Osteocyte (in vitro differentiated cells): Measurements from ENCODE around the gene PLCG1. TPM values are rescaled to one million over a fixed set of nuclear protein-coding genes. Genes with fewer than 3 reads are reported as not detected.
A peak's percentile ranks its signal among the peaks of the same experiment; 100 is the strongest.

ENCODE experiments used
- DNase-seq: peaks from one replicate; pipeline ENCODE4 v3.0.0; 2021; ENCODE audit warnings: mixed read lengths; ENCODE audit not compliant: unreplicated experiment; ENCODE audit errors: extremely low spot score
- H3K27ac Mint-ChIP-seq: one replicate; pipeline ENCODE4 v1.8.0; 2021; ENCODE audit warnings: mild to moderate bottlenecking, mixed read lengths; ENCODE audit not compliant: unreplicated experiment
- H3K27me3 Mint-ChIP-seq: one replicate; pipeline ENCODE4 v1.8.0; 2021; ENCODE audit warnings: mixed read lengths; ENCODE audit not compliant: unreplicated experiment
- H3K36me3 Mint-ChIP-seq: one replicate; pipeline ENCODE4 v1.8.0; 2021; ENCODE audit warnings: mixed read lengths; ENCODE audit not compliant: unreplicated experiment
- H3K4me1 Mint-ChIP-seq: one replicate; pipeline ENCODE4 v1.8.0; 2021; ENCODE audit warnings: mixed read lengths; ENCODE audit not compliant: unreplicated experiment
- H3K4me3 Mint-ChIP-seq: one replicate; pipeline ENCODE4 v1.8.0; 2021; ENCODE audit warnings: mild to moderate bottlenecking, moderate library complexity, mixed read lengths; ENCODE audit not compliant: unreplicated experiment
- H3K9me3 Mint-ChIP-seq: one replicate; pipeline ENCODE4 v1.8.0; 2021; ENCODE audit warnings: mixed read lengths; ENCODE audit not compliant: unreplicated experiment
- CTCF ChIP-seq: fragments of 200-600 bp; sonication (generic); IDR thresholded peaks from 2 replicates; pipeline ENCODE4 v1.5.0; 2021; ENCODE audit warnings: antibody characterized with exemption, mild to moderate bottlenecking, moderate library complexity
- total RNA-seq: library from RNA; stranded (reverse); gene quantifications from 2 replicates; pipeline ENCODE4 v1.2.1, GENCODE V29; 2021

Gene PLCG1
- total RNA-seq, 1 donor from 2014 or later: 179 TPM

GRCh38 chr20:41137614-41138474, 501 bp downstream of the PLCG1 start:
- no peak for TF ChIP-seq CTCF
- peak; percentile 89 for DNase-seq
- H3K36me3 Mint-ChIP-seq: no peaks in the 10 kb centered on the region
- H3K9me3 Mint-ChIP-seq: no peaks in the 10 kb centered on the region
- H3K4me3 Mint-ChIP-seq: peak overlapping the region; percentile 89
- peaks cover 57% of the 10 kb centered on the region for H3K4me1 Mint-ChIP-seq
- peak overlapping the region; percentile 90 for H3K27ac Mint-ChIP-seq
- H3K27me3 Mint-ChIP-seq: no peaks in the 10 kb centered on the region

GRCh38 chr20:41138475-41139226, 1.3 kb downstream of the PLCG1 start:
- Mint-ChIP-seq H3K9me3 (no peaks in the 10 kb centered on the region), H3K27ac (peak overlapping the region; percentile 90), H3K4me3 (peak overlapping the region; percentile 89), H3K36me3 (no peaks in the 10 kb centered on the region), H3K27me3 (no peaks in the 10 kb centered on the region), H3K4me1 (peaks cover 62% of the 10 kb centered on the region)
- no peak for DNase-seq
- no peak for TF ChIP-seq CTCF

GRCh38 chr20:41139227-41140093, 2.1 kb downstream of the PLCG1 start:
- no peaks in the 10 kb centered on the region for H3K27me3 Mint-ChIP-seq
- DNase-seq: no peak
- H3K9me3 Mint-ChIP-seq: no peaks in the 10 kb centered on the region
- peaks cover 3% of the 10 kb centered on the region for H3K36me3 Mint-ChIP-seq
- no peak for TF ChIP-seq CTCF
- H3K4me3 Mint-ChIP-seq: peak overlapping the region; percentile 89
- peak overlapping the region; percentile 90 for H3K27ac Mint-ChIP-seq
- peaks cover 62% of the 10 kb centered on the region for H3K4me1 Mint-ChIP-seq

- no peaks in the 10 kb centered on the region for H3K27me3 Mint-ChIP-seq
- peak overlapping the region; percentile 82 for H3K27ac Mint-ChIP-seq
- H3K9me3 Mint-ChIP-seq: no peaks in the 10 kb centered on the region
- no peak for TF ChIP-seq CTCF
- no peak for DNase-seq
- H3K4me3 Mint-ChIP-seq: peak overlapping the region; percentile 7
- peaks cover 61% of the 10 kb centered on the region for H3K4me1 Mint-ChIP-seq
- peaks cover 7% of the 10 kb centered on the region for H3K36me3 Mint-ChIP-seq
These were observed 3.1 kb downstream of the PLCG1 start for GRCh38 chr20:41140226-41141133.
